ENCODE results near the gene FRAS1. TPM values are rescaled to one million over a fixed set of nuclear protein-coding genes. Genes with fewer than 3 reads are reported as not detected.

FRAS1 gene
- total and polyA plus RNA-seq, 9 of the 15 experiments (the other 6 are each of a cell fraction or from before 2014, with no cell fraction given) = under 0.01 to 0.11 (median 0.04) TPM; not detected in 2

DNA sequence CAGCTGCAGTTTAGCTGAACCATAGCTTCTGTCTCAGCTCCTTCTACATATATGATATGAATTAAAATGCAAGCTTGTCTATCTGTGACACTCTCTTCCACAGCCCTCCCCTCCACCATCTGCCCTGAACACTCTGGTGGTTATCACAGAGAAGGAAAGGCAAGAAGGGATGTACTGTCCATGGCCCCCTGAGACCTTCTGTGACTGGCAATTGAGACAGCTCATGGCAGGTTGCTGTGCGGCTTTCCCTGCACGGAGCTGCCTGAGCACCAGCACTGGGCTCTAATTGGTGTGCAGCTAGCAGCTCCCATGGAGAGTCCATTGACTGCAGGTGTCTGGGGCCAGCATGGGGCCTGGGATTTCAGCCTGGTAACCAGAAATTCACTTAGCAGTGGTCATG is 384.6 kb downstream of the FRAS1 start:
- no peaks in the 10 kb centered on the region for H4K20me1 ChIP-seq (replicated peaks; ENCODE audit: control insufficient read depth, insufficient read depth, low read length)
- ATAC-seq (no peak; the same call in 2 of the 3 replicates), DNase-seq (ENCODE audit: extremely low read depth in 1 of 4, low spot score in 3 of 4) (no peak), FAIRE-seq (no peak)
- H3K79me2 ChIP-seq (ENCODE audit: control insufficient read depth, insufficient read depth, low read length) = no peaks in the 10 kb centered on the region
- no TSS peak for BruUV-seq (replicated peaks)
- peaks cover 0 to 4% of the 10 kb centered on the region in 2 experiments; a peak in 2 of 5 replicates for H3K27me3 ChIP-seq (ENCODE audit: control insufficient read depth in 2 of 2, insufficient read depth in 2 of 2, low read length in 2 of 2)
- H3K36me3 ChIP-seq (ENCODE audit: control insufficient read depth, insufficient read depth, low read length) = no peaks in the 10 kb centered on the region
- H2AFZ ChIP-seq (ENCODE audit: low read depth, low read length) = no peak overlapping the region
- no peak overlapping the region for H3K4me3 ChIP-seq
- TF ChIP-seq THRA (IDR thresholded peaks at IDR 0.05) (no peak), CCNT2 (IDR thresholded peaks at IDR 0.05; ENCODE audit: borderline replicate concordance, extremely low read depth, insufficient read length, low read depth, low read length) (no peak), E2F8 (IDR thresholded peaks at IDR 0.05; ENCODE audit: low read depth, partially characterized antibody) (no peak), HDAC3 (IDR thresholded peaks at IDR 0.05; ENCODE audit: borderline replicate concordance, partially characterized antibody) (no peak)
- in situ Hi-C loops (cut with MboI) (no loop called here), intact Hi-C loops (cut with micrococcal nuclease) (no loop called here)
- H3K27ac ChIP-seq (ENCODE audit: extremely low read depth, low read depth, low read length) = no peak overlapping the region
- no peaks in the 10 kb centered on the region for H3K9me1 ChIP-seq (ENCODE audit: control insufficient read depth, insufficient read depth, low read length)
- 0% methylated on average over 2 of the region's 2 CpGs for WGBS (ENCODE audit: insufficient coverage, low coverage, missing lambda C conversion rate)
- ChIA-PET CTCF (ENCODE audit: low intra/inter-chr PET ratio) (no interaction called here), POLR2A (no interaction called here)
- no peak overlapping the region for H3K4me2 ChIP-seq (ENCODE audit: insufficient read depth, low read length)
- H3K9ac ChIP-seq (ENCODE audit: insufficient read depth in 1 of 2, low read depth in 2 of 2, low read length in 2 of 2) = no peak overlapping the region
- H3K9me3 ChIP-seq (replicated peaks; ENCODE audit: control insufficient read depth, insufficient read depth, low read depth, low read length) = no peaks in the 10 kb centered on the region
- no peaks in the 10 kb centered on the region; a peak in 1 of 5 replicates for H3K4me1 ChIP-seq (replicated peaks in 1 of 2; ENCODE audit: control insufficient read depth in 2 of 2, insufficient read depth in 2 of 2, low read length in 2 of 2)
